ENCODE data around the gene TMEM235. TPM values are rescaled to one million over a fixed set of nuclear protein-coding genes. Genes with fewer than 3 reads are reported as not detected.
"Not testable (repeated sequence)": the region's sequence is repeated elsewhere in the genome, so short reads cannot be mapped to it uniquely, and the experiment has no call there.

TMEM235 gene
- polyA plus RNA-seq, 1 donor, result not detected

DNA sequence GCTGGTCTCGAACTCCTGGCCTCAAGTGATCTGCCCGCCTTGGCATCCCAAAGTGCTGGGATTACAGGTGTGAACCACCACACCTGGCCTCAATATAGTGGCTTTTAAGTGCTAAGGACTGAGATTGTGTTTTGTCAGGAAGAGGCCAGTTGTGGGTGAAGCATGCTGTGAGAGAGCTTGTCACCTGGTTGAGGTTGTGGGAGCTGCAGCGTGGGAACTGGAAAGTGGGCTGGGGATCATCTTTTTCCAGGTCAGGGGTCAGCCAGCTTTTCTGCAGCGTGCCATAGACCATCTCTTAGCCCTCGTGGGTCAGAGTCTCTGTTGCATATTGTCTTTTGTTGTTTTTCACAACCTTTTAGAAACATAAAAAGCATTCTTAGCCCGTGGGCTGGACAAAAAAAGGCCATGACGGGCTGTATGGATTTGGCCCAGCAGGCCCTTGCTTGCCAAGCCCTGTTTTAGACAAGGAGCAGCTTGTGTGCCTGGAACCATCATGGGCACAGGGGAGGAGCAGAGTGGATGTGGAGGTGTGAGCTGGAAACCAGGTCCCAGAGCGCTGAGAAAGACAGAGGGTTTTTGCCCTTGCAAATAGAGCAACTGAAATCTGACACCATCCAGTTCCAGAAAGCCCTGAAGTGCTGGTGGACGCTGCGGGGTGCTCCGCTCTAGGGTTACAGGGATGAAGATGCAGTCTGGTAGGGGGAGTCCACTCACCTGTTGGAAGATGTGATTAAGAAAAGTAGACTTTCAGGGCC is 11.9 kb upstream of the TMEM235 start:
- no peak for DNase-seq (ENCODE audit: low read depth)

DNA sequence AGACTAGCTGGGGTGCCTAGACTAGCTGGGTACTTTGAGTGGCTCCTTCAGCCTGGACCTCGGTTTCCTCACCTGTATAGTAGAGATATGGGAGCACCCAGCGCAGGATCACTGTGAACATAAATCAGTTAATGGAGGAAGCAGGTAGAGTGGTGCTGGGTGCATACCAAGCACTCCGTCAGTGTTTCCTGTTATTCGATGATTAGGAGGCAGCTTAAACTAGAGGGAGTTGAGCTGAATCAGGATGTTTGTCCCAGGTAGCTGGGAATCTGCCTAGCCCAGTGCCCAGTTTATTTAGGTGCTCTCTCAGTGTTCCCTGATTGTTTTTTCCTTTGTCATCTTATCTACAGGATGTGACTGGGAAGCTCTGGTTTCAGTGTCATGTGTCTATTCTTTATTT is 8.4 kb upstream of the TMEM235 start:
- DNase-seq (ENCODE audit: low read depth), result no peak

DNA sequence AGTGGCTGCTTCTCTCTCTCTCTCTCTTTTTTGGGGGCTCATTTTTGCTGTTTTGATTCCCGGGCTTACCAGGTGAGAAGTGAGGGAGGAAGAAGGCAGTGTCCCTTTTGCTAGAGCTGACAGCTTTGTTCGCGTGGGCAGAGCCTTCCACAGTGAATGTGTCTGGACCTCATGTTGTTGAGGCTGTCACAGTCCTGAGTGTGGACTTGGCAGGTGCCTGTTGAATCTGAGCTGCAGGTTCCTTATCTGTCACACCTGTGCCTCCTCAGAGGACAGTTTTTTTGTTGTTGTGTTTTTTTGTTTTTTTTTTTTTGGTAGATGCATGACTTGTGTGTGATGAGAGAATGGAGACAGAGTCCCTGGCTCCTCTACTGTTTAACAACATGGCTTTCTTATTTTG is 7.7 kb upstream of the TMEM235 start:
- DNase-seq (ENCODE audit: low read depth), result no peak

- DNase-seq (ENCODE audit: low read depth), result no peak
Observed at GRCh38 chr17:78224231-78225087, 7.0 kb upstream of the TMEM235 start.

GRCh38 chr17:78225088-78225865 is 6.2 kb upstream of the TMEM235 start:
- DNase-seq (ENCODE audit: low read depth), result no peak

DNA sequence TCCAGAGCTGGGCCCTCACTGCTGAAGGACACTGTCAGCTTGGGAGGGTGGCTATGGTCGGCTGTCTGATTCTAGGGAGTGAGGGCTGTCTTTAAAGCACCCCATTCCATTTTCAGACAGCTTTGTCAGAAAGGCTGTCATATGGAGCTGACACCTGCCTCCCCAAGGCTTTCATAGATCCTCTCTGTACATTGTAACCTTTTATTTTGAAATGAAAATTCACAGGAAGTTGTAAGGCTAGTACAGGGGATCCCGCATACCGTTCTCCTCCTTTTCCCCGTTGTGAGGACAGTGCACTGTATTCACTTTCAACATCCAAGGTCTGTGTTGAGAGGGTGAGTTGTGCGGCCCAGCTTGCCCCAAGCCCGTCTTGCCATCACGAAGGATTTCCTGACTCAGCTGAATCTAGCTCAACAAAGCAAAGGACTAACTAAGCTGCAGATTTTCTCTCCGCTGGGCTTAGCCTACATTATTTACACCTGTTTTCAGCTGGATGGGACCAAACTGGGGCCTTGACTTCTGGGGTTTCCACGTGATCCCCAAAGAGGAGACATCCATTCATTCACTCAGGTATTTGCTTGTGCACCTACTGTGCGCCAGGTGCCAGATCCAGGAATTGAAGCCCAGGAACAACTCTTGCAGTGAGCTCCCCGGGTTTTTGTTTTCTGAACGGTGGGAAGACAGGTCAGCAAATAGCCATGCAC is 5.2 kb upstream of the TMEM235 start:
- no peak for DNase-seq (ENCODE audit: low read depth)

DNA sequence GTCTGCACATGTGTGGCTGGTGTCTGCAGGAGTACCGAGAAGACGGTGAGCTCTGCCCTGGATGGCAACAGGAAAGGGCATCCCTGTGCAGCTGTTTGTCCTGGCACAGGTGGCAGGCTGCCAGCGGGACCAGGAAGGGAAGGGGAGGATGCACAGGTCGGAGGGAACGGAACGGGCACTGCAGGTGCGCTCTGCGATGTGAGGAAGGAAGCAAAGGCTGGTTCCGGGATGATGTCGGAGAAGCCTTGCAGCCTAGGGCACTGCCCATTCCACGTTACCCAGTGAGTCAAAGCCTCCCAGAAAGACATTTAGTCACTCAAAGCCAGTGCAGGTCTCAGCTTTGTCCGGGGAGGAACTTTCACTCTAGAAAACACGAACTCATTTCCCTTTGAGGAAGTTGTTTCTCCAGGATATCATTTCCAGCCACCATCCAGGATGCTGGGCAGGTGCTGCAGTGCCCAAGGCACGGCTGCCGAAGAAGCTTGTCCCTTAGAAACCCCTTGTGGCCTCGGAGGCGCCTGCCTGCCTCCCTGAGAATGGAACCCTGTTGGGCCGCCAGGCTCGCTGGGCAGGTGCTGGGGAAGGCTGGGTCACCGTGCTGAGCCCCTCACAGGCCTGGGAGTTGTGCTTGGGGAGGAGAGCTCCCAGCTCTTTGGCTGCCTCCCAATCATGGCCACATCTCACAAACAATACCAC is 4.5 kb upstream of the TMEM235 start:
- DNase-seq (ENCODE audit: low read depth), result no peak

DNA sequence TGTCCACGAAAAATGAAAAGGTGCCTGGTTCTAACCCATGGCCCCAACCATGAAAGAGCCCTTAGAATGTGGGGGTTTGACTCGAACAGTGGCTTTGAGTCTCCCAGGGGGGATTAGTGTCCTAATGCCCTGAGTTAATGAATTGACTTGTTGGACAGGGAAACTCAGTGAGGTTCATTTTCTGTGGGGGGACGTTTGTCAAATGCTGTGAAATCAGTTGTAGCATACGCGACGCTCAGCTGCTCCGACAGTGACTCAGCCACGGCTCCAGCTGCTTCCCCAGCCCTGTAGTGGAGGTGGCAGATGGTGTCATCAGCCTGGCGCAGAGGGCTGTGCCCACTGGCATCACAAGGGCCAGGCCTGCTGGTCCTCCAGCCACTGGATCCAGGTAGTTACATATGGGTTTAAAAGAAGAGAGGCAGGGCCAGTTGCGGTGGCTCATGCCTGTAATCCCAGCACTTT is 3.9 kb upstream of the TMEM235 start:
- DNase-seq (ENCODE audit: low read depth), result no peak

GRCh38 chr17:78228176-78228575 is 3.3 kb upstream of the TMEM235 start:
- no peak for DNase-seq (ENCODE audit: low read depth)

DNA sequence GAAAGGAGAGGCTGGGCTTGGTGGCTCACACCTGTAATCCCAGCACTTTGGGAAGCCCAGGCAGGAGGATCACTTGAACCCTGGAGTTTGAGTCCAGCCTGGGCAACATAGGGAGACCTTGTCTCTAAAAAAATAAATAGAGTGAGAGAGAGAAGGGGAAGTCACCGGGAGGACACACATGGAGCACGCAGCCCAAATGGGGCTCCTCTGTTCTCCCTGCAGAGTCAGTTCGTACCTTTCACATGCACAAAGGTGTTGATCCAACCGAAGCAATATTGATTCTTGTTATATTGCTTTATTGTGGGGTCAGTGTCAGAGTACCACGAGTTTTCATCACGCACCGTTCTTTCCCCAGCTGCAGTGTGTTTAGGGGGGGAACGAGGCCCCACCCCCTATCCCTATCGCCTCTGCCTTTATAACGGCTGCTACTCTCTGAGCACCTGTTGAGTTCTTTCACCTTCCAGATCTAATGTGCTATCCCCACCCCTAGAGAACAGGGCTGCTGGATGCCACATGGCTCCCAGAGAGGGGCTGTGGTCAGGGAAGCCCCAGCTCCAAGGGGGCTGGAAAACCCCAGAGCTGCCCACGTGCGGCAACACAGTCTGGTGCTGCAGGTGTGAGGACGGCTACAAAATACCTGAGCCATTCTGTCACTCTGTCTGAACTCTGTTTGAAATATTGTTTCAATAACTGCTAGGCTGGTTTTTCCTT is 1.0 kb upstream of the TMEM235 start:
- no peak for DNase-seq (ENCODE audit: low read depth)

GRCh38 chr17:78231991-78232858 is 794 bp downstream of the TMEM235 start:
- no peak for DNase-seq (ENCODE audit: low read depth)

DNA sequence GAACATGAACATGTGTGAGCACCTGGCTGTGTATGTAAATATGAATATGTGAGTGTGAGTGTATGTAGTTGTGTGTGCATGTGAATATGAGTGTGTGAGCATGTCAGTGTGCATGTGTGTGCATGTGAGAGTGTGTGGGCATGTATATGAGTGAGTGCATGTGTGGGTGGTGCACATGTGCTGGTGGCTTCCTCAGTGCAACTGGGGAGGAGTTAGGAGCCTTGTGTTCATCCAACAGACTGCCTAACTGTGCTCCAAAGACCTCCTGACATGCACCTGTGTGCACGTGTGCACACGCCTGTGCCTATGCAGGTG is 1.4 kb downstream of the TMEM235 start:
- no peak for DNase-seq (ENCODE audit: low read depth)

DNA sequence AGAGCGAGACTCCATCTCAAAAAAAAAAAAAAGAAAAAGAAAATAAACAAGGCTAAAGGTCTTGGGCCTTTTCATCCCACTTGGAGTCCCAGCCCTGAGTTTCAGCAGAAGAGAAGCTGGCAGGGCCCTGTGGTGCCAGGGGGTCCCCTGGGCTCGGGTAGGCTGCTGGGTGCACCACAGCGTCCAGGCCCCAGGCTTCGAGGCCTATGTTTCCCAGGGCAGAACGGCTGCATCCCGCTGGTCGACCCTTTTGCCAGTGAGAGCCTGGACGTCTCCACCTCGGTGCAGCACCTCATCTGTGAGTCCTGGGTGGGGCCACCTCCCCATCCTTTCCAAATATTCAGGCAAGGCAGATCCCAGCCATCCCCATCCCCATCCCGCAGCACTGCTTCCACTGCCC is 2.2 kb downstream of the TMEM235 start:
- DNase-seq (ENCODE audit: low read depth), result no peak

DNA sequence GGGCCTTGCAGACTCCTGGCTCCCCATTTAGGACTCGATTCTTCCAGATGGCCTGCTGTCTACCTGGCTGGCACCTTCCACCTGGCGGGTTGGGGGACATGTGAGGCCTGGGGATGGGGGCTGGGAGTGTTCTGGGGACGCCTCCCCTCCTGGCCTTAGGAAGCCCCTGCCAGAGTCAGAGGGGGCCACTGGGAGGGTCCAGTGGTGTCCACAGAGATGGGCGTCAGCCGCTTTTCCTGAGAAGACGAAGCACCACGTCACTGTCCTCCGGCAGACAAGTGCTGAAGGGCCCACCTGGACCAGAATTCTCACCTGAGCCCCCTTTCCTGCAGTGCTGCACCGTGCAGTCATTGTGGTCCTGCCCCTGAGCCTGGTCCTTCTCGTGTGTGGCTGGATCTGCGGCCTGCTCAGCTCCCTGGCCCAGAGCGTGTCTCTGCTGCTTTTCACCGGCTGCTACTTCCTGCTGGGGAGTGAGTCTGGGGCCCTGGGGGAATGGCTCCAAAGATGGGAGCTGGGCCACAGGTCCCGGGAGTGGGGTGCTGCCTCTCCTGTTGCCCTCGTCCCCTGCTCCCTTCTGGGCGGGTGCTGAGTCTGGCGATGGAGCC is 2.9 kb downstream of the TMEM235 start:
- no peak for DNase-seq (ENCODE audit: low read depth)

- DNase-seq (ENCODE audit: low read depth), result not testable (repeated sequence)
Observed at GRCh38 chr17:78235022-78235421, 3.6 kb downstream of the TMEM235 start.

- no peak for DNase-seq (ENCODE audit: low read depth)
Observed at GRCh38 chr17:78235885-78236284, 4.5 kb downstream of the TMEM235 start.

- DNase-seq (ENCODE audit: low read depth), result no peak
Observed at GRCh38 chr17:78236362-78237127, 5.1 kb downstream of the TMEM235 start.

GRCh38 chr17:78237401-78238012 is 6.1 kb downstream of the TMEM235 start:
- no peak for DNase-seq (ENCODE audit: low read depth)
